Stimulated activated CD4-positive, alpha-beta T cell treated with anti-CD3 and anti-CD28 coated beads, Interleukin-4, amount 100 ng/mL, for 24 hours (primary cell): ENCODE results near the gene KRTAP10-3.
A peak's percentile ranks its signal among the peaks of the same experiment; 100 is the strongest.

Experiments
- DNase-seq: peaks from one replicate; pipeline ENCODE4 v3.0.0-alpha.2; 2020

Gene KRTAP10-3

DNA sequence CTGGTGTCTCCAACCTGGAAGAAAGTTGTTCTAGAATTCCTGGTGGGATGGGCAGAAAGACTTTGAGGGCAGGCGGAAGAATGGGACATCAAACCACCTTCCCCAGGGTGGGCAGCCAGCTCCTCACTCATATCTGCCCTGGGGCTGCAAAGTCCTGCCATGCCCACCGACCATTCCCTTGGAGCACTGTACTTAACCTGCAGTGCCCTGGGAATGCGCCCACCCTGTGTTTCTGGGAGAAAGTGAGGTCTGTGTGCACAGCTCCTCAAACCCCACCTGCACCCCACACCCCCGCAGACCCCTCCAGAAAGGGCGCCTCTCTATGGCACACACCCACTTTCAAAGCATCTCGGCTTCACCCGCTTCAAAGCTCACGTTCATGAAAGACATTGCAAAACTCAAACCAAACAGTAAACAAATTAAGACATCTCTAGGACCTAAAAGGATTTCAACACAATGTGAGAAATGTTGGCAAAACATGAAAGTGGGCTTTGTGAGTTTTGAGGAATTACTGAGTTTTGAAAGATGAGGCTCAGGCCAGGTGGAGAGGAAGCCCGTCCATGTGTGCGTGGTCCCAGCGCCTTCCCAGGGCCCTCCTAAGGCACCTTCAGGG, 43.7 kb downstream of the KRTAP10-3 start:
- DNase-seq: no peak

DNA sequence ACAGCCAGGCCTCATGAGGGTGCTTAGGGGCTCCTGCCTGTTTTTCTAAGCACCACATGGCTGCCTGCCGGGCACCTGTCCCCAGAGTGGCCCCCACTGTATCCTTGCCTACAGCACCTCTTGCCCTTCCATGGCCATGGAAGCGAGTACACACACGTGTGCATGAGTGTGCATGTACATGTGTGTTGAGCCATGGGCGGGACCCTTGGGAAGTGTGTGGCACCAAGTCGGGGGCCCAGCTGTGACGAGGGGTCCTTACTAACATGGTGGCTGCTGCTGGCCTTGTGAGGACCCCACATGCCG, 44.4 kb downstream of the KRTAP10-3 start:
- DNase-seq: no peak

DNA sequence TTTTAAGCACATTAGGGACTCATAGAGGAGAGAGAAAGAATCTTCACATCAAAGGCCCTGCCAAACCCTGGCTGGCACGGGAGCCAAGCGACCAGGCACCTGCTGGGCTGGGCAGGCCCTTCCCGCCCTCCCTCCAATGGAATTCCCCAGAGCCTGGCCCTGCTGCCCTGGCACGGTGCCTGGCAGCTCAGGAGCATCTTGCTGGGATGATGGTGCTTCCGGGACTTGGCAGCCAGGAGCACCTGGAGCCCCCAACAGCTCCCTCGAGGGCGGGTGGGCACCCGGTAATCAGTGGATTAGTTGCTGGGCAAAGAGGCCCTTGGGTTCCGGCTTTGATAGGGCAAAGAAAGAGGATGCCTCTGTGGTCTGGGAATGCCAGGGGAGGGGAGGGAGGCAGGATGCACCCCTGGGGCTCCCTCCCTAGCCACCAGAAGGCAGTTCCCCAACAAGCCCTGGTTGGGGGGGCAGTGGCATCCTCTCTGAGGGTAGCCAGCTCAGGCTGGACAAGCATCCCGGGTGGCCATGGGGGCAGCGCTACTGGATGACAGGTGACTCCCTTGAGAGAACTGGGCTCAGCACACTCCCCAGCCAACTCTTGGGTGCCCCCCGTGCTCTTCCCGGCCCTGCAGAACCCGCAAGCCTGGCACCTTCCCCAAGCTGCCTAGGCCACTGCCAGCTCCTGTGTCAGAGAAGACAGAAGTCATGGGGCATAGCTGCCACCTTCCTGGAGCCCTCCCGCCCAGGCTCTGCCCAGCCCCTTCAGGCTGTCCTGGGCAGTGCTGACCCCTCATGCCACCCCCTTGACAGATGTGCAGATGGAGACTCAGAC, 45.0 kb downstream of the KRTAP10-3 start:
- no peak for DNase-seq

DNA sequence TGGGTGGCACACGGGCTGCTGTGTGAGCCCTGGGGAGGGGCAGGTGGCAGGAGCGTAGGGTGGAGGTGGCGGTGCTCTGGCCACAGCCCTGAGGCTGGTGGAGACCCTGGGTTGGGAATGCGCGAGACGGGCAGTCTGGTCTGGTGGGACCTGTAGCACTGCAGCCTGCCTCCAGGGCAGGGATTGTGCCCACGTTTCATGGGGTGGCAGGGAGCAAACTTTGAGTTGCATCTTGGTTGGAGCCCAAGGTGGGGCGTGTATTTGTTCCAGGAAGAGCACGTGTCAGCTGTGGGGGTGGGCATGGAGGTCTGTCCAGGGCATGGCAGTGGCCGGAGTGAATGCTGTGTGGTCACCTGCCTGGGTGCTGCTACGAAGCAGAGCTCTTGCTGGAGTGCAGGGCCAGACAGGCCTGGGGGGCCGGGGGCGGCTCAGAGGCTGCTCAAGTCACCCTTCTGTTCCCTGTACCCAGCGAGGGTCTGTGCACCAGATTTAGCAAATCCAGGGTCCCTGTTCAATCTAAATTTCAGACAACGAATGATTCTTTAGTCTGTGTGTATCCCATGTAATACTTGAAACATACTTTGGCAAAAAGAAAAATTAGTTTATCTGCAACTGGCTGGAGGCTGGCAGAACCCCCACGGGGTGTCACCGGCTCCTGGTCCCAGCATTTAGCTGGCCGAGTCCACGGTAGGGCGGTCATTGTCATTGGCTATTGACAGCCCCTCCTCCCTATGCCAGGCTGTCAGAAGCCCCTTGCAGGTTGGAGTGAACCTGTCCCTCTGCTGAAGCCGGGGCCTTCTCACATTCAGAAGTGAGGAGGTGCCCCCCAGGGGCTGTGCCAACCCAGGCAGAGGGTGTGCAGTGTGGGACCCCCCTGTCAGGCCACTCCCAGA, 45.9 kb downstream of the KRTAP10-3 start:
- DNase-seq: no peak

DNA sequence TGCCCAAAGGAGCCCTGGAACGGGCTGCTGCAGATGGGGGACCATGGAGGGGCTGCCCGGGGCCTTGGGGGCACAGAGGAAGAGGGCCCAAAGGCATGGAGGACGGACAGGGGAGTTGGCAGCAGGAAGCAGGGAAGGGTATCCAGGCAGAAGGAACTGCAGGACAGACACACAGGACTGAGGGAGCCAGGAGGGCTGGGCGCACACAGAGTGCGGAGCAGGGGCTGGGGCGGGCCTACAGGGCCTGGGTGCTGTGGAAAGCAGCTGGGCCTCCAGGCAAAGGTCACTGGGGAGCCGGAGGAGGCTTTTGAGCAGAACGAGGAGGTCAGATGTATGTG, 46.7 kb downstream of the KRTAP10-3 start:
- no peak for DNase-seq

DNA sequence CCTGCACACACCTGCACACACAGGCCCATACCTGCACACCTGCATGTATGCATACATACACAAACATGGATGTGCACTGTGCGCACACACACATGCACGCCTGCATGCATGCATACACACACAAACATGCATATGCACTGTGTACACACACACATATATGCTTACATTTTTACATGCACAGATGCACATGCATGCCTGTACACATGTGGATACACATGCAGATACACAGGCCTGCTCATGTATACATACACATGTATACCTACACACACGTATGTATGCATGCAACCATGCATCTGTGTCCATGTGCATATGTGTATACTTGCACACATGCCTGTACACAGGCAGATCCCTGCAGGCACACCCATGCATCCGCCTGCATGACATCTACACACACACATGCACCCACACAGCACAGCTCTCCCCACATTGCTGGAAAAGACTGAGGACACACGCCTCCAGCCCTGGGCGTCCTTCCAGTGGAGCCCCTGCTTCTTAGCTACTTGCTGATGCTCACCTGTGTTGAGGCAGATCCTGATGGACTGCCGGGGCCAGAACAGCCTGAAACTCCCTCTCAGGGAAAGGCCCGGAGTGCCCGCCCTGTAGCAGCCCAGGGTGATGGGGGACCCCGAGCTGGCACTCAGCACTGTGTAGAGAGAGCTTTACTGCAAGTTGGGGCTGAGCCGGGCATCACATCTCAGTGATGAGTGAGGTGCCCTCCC, 47.2 kb downstream of the KRTAP10-3 start:
- DNase-seq: no peak

DNA sequence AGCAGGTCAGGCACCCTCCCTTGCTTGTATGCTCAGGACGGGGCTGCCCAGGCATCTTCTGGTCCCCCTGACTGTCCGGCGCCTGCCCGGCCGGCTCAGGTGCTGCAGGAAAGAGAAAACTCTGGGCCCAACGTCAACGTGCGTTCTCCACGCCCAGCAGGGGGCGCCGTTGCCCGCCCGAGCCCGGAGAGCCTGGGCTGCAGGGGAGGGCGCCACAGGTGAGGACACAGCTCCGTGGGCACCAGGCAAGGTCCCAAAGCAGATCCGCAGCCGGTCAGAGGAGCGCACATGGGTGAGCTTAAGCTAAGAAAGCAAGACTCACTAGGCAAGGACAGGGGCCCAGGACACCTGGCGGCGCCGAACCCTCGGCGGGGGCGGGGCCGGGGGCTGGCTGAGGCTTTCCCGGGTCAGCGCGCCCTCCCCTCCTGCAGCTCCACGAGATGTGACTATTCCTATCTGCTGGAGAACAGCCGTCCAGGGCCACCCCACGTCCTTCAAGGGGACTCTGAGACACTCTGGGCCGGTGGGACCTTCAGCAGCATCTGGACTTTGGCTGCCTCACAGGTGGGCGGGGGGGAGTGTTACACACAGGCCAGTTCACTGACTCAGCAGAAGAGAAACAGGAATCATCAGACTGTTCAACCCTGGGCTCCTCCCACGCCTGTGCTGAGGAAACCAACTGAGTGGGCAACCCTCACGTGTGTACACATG, 47.9 kb downstream of the KRTAP10-3 start:
- peak; percentile 78 for DNase-seq

DNA sequence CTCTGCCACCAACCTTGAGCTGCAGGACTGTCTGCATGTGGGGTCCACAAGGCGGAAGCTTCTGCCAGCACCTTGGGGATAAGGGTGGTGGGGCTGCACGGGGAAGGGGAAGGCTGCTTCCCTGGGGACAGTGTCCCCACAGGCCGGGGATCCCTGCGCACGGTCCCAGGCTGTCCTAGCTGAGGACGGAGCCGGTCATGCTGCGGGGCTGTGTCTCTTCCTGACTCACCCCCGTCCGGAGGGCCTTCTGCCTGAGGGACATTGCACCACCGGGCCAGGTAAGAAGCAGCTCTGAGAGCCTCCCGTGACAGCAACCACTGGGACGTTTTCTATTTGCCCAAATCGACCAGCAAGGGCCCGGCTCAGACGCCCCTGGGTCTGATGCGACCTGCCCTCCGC, 48.5 kb downstream of the KRTAP10-3 start:
- no peak for DNase-seq

DNA sequence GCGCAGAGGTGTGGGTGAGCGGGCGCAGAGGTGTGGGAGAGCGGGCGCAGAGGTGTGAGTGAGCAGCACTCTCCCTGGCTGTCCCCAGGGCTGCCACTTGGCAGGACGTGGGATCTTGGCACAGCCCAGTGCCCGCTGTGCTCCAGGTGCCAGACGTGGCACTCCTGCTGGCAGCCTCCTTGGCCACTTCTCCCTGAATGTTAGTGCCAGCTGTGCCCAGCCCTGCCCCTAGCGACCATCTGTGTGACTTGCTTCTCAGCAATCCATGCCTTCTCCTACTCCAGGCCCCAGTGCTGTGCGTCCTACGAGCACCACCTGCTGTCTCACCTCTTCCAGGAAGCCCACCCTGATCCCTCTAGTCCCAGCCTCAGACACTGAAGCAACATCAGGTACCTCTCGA, 49.1 kb downstream of the KRTAP10-3 start:
- no peak for DNase-seq

DNA sequence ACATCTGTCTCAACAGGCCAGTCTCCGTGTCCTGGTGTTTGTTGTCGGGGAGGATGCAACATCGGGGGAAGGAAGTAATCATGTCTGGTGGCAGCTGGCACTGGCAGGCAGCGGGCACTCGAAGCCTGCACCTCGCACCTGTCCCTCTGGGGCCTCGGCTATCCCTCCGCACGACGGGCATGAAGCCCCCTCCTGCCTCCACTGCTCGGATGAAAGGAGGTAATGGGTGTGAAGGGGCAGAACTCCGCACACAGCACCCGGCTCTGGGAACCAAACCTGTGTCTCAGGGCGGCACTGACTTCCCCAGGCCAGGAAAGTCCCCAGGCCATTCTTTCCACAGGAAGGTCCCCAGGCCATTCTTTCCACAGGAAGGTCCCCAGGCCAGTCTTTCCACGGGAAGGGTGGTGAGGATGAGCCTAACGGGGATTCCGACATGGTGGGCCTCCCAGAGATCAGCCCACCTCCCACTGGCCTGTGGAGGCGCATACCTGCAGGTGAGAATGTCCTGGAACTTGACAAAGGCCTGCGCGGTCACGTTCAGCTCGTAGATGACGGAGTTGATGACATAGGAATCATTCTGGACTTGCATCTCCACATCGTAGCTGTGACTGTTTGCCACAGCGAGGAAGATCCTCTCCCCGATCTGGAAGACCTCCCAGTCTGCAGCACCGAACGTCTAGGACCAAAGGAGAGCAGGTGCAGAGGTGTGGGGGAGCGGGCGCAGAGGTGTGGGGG, 49.7 kb downstream of the KRTAP10-3 start:
- no peak for DNase-seq

DNA sequence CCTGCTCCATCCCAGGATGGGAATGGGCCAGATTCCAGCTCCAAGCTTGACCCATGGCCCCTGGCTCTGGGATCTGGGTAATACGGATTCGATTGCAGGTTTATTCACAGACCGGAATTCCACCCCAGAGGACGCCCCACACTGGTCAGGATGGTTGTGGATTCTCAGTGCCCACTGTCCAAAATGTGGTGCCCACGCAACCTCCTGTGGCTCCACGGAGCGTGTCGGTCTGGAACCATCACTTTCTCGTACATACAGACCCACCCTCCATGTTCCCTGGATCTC, 50.2 kb downstream of the KRTAP10-3 start:
- no peak for DNase-seq
